SW 1271 (cell line): ENCODE results near the gene SLC10A1.
"Not testable (repeated sequence)": the region's sequence is repeated elsewhere in the genome, so short reads cannot be mapped to it uniquely, and the experiment has no call there.

Experiments used
- DNase-seq, 2 experiments: peaks; one replicate each; lab custom pipeline; 2025; lab: John Stamatoyannopoulos, UW

Gene SLC10A1

DNA sequence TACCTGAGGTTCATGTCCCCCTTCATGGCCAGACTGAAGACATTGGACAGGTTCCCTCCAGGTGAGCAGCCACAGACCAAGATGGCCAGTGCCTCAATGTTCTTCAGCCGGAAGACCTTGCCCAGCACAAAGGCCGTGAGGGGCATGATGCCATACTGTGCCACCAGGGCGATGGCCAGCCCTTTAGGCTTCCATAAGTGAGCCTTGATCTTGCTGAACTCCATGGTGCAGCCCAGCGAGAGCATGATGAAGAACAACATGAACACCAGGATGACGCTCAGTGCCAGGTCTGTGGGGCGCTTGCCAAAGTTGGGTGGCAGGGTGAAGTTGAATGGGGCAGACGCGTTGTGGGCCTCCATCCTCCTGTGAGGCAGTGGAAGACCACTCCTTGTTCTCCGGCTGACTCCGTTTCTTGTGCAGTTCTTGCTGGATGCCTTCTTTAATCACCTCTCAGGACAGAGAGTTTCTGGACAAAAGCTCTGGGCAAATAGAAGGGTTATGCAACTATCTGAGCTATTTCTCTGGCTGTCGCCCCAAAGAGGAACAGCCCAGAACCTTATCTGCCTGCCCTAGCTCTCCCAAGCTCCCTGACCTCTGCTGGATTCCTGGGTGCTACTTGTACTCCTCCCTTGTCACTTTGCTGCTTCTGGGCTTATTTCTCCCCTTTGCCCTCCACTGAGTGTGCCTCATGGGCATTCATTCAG lies at the start of gene SLC10A1:
SLC10A1 (minus strand) TSS at position 445 of the 704 bp plus-strand sequence; CDS start at position 359, 86 bp downstream.
- DNase-seq: no peak

DNA sequence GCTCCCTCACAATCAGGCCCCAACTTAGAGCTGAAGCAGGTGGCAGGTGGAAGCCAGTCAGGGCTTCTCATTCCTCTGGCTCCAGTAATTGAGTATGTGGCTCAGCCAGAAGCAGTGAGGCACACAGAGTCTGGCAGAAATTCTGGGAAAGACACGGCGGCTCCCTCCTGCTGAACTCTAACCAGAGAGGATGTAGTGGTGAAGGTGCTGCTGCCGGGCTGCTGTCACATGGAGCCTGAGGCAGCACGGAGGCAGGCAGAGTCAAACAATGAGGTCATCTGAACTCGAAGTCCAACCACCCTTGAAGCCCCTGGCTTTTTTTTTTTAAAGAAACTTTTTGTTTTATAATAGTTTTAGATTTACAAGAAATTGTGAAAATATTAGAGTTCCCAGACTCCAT lies 48.7 kb upstream of the SLC10A1 start:
- DNase-seq: no peak

DNA sequence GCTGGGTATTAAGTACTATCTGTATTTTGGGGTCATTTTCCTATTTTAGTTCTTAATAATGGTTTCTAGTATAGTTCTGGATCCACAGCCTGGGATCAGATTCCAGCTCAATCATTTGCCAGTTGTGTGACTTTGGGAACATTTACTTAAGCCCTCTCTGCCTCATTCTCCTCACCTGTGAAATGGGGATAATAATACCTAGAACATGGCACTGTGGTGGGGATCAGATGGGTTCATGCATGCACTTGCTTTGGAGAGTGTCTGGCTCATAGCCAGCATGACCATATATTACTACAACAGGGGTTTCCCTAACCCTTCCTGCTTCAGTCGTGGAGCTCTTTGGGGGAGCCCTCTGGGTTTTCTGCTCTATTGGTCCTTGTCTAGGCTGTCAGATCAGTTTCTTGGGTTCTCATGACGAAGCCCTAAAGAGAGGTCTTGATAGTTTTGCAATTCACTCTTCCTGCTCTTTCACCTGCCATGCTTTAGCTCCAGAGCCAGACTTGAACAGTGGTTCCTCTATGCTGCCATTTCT lies 48.1 kb upstream of the SLC10A1 start:
- DNase-seq: no peak

DNA sequence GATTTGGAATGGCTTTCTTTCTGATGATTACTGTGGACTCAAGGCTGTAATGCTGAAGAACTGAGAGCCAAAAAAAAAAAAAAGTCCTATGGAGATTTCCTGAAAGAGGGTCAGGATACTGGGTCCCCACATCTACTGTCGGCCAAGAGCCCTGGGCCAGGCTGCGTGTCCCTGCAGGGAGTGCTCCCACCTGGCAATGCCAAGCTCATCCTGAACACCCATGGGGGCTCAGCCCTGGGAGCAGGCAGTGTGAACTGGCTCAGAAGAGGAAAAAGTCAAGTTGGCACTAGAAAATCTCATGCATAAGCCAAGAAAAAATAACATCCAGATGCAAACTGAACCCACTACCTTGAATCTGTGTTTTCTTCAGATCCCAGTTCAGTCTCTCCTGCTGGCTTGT lies 47.1 kb upstream of the SLC10A1 start:
- DNase-seq: no peak

DNA sequence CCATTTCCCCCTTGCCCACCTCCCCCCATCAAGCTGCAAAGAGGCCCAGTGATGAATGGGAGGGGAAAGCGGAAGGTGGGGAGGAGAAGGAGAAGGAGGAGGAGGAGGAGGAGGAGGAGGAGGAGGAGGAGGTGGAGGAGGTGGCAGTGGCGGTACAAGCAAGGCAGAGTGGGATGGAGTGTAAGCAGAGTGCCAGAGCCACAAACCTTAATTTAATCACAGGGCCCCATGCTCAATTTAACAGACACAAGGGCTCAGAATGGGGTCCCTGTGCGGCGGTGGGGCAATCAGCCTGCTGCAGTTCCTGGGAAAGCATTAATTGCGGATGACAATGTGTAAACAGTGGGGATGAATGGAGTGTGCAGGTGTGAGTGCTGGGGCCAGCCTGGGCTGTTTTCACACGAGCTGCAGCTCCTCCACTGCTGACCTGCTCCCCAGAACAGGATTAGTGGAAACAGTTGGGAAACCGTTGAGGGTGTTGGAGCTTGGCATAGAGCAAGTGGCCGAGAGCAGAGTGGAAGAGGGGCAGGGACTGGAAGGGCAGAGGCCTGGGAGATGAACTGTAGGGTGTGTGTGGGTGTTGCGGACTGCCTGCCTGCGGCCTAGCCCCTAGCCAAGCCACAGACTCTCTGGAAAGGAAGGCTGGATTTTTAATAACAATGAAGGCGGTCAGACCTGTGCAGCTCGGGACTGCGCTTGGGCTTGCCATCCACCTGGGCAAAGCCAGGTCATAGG lies 45.8 kb upstream of the SLC10A1 start:
- no peak for DNase-seq

DNA sequence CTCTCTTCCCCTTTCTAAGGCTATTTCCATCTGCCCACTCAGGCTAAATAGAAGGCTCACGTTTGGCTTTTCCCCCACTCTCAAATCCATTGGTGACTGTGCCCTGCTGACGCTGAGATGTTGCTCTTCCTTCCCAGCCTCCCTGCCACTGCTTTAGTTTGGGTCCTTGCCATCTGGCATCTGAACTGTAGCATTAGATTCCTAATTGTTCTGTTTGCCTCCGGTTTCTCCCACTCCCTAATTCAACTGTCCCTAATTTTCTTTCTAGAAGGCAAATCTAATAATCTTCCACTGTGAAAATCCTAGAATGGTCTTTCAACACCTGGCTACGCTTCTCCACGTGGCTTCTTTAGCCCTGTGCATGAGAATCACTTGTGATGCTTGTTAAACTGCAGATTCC lies 44.6 kb upstream of the SLC10A1 start:
- DNase-seq: no peak

DNA sequence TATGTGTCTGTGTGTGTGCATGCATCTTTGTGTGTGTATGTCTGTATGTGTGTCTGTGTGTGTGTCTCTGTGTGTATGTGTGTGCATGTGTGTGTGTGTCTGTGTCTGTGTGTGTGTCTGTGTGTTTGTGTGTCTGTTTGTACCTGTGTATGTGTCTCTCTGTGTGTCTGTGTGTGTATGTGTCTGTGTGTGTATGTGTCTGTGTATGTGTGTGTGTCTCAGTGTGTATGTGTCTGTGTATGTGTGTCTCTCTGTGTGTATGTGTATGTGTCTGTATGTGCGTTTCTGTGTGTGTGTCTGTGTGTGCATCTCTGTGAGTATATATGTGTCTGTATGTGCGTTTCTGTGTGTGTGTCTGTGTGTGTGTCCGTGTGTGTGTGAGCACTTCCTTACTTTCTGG lies 42.6 kb upstream of the SLC10A1 start:
- DNase-seq: no peak

DNA sequence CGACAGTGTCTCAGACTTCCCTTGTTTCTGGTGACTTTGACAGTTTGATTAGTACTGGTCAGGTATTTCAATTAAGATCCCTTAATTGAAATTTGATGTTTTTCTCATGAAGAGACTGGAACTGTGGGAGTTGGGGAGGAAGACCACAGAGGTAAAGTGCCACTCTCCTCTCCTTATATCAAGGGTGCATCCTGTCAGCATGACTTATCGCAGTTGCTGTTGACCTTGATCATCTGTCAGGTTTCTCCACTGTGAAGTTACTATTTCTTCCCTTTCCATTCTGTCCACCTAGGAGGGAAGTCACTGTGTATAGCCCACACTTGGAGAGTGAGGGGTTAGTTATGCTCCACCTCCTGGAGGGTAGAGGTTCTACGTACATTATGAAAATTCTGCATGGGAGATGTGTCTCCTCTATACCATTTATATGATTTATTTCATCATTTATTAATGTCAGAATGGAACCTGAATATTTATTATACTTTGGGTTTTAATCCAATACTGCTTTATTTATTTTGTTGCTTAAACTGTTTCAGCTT lies 41.9 kb upstream of the SLC10A1 start:
- no peak for DNase-seq

DNA sequence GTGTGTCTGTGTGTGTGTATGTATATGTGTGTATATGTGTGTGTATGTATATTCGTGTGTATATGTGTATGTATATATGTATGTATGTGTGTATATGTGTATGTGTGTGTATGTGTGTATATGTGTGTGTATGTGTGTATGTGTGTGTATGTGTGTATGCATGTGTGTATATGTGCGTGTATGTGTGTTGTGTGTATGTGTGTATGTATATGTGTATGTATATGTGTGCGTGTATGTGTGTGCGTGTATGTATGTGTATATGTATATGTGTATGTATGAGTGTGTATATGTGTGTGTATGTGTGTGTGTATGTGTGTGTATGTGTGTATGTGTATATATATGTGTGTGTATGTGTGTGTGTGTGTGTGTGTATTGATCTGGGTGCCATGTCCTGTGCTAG lies 31.8 kb upstream of the SLC10A1 start:
- DNase-seq: no peak

DNA sequence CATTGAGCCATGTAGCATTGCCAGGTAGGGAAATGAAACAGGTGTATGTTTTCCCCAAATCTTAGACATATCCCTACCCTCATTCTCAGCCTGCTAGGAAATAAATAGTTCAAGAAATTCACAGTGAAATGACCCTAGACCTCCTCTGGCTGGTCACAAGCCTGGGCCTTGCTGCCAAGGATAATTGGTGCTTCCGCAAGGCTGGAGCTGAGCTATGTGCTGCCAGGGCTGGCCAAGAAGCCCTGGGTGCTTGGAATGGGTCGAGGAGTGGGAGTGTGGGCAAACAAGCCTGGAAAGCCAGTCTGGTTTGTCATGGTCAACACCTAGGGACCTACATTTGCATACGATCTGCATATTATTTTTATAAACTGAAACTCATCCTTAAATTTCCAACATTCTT lies 31.3 kb upstream of the SLC10A1 start:
- no peak for DNase-seq

DNA sequence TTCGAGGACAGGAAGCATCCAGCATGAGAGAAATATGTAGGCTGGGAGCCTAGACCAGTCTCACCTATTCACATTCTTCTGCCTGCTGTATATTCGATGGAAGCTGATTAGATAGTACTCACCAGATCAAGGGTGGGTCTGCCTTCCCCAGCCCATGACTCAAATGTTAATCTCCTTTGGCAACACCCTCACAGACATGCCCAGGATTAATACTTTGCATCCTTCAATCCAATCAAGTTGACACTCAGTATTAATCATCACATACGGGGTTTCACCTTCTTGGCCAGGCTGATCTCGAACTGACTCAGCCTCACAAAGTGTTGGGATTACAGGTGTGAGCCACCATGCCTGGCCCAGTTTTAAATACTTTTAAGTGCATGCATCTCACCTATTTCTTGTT lies 30.5 kb upstream of the SLC10A1 start:
- DNase-seq: no peak

DNA sequence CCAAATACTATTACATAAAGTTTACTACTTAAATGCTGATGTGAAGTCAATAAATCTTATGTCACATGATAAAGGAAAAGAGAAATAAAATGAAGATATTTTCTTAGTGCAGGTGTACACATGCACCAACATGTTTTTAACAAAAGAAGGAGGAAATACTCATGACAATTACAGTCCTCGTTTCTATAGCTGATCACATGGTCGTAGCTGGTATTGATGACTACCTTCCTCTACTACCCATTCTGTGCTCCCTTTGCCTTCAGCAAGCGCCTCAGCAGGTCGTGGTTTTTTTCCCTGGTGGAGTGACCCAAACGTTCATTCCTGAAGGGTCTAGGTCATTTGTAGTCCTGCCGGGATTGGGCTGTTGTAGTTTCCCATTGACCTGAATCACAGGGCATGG lies 25.4 kb upstream of the SLC10A1 start:
- no peak for DNase-seq

DNA sequence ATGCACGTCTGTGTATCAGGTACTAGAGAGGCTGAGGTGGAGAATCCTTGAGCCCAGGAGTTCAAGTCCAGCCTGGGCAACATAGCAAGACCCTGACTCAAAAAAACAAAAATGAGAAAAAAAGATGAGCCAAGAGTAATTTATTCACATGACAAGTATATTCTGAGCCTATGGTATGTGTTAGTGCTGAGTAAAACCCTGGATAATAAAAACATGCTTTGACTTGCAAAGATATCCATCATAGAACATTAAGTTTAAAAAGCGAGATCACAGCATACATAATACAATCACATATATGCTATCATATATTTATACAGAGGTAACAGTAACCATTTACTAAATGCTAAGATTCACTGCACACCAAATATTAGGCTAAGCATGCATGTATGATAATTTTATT lies 23.9 kb upstream of the SLC10A1 start:
- no peak for DNase-seq

DNA sequence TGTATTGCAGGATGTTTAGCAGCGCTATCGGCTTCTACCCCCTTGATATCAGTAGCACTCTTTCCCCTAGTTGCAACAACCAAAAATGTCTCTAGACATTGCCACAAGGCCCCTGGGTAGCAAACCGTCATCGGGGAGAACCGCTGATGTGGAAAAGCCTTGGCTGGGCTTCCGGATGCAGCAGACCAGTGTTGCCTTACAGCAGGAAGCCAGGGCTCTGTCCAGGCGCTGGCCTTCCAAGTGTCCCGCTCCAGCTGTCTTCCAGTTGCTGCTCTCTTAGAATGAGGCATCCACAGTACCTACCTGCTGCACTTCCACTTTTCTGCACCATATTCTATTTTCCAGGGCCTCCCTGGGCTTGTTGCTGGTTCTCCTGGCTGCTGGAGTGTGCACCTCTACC lies 22.6 kb upstream of the SLC10A1 start:
- DNase-seq: no peak

DNA sequence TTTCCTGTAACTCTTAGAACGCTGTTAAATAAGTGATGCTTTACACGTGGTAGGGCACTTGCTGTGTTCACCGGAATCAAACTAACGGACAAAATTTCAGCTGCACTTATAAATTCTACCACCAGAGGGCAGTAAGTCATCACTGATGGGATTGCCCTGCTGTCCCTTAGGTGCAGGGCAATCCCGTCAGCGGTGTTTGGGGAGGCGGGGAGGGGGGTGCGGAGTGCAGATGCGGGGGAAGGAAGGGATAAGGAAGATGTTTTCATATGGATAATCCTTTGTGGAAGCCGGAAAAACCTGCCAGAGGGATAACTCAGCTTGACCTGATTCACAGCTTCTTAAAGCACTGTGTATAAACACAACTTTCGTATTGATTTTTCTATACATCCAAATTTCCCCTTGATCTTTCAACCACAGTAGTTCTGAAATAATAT lies 21.7 kb upstream of the SLC10A1 start:
- peak; percentile 24 to 73 for DNase-seq

DNA sequence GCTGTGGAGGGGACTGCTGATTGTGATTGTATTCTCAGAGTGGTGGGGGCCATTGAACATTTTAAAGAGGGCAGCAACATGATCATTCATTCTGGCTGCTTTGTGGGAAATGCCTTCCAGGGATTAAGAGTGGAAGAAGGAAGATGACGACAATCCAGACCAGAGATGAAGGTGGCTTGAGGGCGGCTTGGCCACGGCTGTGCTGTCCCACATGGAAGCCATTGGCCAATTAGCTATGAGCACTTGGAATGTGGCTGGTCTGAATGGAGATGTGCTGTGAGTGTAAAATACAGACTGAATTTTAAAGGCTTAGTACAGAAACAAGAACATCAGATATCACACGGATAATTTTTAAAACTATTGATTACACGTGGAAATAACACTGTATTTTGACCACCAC lies 19.2 kb upstream of the SLC10A1 start:
- DNase-seq: no peak

DNA sequence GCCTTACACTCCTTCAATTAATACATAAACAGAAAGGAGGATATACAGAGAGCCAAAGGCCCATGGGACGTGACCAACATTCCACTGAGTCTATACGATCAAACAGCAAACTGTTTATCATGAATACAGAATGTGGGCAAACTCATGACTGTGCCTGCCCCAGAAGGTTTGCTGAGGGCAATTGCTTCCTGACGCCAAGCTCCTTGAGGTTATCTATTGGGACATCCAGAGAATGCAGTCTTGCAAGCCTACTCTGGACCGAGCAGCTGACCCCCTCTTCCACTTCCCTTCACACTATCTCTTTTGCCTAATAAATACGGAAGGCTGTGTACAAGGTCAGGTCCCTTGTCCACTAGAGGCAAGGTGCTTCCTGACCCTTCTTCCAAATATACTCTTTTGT lies 18.5 kb upstream of the SLC10A1 start:
- DNase-seq: no peak

DNA sequence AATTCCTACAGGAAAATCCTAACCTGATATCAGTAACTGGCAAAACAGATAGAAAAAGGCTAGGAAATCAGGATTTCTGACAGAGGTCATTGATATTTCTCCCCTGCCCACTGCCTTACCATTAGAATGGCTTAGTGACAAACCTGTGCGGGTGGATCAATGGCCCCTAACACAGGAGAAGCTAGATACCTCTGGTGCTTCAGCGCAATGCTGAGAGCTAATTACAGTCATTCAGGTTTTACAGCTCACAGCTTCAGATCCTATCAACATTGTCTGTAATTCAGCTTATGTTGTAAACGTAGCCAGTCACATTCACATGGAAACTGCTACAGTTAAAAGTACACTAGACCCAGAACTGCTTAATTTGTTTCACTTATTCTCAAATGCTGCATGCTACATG lies 17.4 kb upstream of the SLC10A1 start:
- no peak for DNase-seq

DNA sequence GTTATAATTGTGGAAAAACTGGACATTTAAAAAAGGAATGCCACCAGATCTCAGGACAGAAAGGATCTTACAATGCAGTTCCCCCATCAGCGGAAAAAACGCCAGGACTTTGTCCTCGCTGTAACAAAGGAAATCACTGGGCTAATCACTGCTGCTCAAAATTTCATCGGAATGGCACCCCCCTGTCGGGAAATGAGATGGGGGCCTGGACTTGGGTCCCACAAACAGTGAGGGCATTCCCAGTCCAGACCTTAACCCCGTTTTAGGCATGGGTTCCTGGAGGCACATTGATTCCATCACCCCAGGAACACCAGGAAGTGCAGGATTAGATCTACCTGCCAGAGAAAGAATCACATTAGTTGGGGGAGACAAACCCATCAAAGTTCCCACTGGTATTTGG lies 16.3 kb upstream of the SLC10A1 start:
- not testable (repeated sequence) for DNase-seq

DNA sequence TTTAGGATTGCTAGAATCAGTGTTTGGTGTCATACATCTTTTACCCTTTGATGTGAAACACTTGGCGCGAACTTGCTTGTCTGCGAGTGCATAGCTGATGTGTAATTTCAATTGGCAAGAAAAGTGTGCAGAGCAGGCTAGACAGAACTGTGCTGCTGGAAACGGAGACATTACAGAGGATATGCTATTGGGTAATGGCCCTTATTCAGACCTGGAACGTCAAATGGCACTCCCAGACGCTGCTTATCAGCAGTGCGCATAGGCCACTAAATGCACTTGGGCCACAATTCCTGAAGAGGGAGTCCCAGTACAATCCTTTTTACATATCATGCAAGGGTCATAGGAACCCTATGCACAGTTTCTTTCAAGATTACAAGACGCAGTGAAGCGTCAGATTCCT lies 15.7 kb upstream of the SLC10A1 start:
- no peak for DNase-seq

DNA sequence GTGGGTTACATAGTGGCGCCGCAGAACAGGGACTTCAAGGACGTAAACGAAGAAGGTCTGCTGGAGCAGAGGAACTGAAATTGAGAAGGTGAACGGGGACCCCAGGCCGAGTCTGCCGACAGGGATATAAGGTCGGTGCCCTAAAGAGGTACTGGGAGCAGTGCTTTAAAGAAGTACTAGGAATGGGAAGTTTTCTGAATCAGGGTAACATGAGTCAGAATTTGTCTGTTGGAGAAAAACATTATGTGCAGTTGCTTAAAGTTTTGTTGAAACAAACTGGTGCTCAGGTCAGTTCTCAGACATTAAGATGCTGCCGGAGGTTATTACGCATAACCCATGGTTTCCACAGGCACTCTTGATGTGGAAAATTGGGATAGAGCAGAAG lies 14.8 kb upstream of the SLC10A1 start:
- DNase-seq: no peak

DNA sequence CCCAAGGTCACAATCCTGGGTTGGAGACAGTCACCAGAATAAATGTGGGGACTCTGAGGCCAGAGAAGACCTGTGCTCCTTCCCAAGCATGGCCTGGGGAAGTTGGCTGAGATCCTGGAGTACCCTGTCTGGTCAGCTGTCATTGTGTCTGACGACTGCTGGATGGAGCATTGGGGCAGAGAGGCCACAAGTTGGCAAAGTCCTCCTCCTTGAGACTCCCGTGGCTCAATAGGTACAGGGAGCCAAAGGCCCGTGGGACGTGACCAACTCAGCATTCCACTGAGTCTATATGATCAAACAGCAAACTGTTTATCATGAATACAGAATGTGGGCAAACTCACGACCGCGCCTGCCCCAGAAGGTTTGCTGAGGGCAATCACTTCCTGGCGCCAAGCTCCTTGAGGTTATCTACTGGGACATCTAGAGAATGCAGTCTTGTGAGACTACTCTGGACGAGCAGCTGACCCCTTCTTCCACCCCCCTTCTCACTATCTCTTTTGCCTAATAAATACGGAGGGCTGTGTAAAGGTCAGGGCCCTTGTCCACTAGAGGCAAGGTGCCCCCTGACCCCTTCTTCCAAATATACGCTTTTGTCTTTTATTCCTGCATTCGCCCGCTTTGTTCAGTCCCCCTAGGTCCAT lies 14.3 kb upstream of the SLC10A1 start:
- DNase-seq: no peak
